Retinal pigment epithelial cell (primary cell): ENCODE results near the gene DHRS1.

Source experiments
- DNase-seq: peaks from one replicate; pipeline ENCODE4 v3.0.0-alpha.2; 2010; ENCODE audit warnings: low read depth
- H3K4me3 ChIP-seq: 2 replicates; pipeline ENCODE4 v1.5.1; 2011; ENCODE audit warnings: mild to moderate bottlenecking, low read length, control low read depth, moderate library complexity
- CTCF ChIP-seq: conservative IDR thresholded peaks from 2 replicates; pipeline ENCODE4 v1.5.1; 2011; ENCODE audit warnings: low read depth, low read length, control low read depth, inconsistent platforms

The DHRS1 gene

GRCh38 chr14:24273422-24273998, 26.1 kb downstream of the DHRS1 start:
- DNase-seq, result no peak
- H3K4me3 ChIP-seq, result no peak overlapping the region
- peak; percentile 49 for TF ChIP-seq CTCF

- no peak for DNase-seq
- TF ChIP-seq CTCF, result no peak
- no peak overlapping the region for H3K4me3 ChIP-seq
Observed at GRCh38 chr14:24272467-24272866, 27.1 kb downstream of the DHRS1 start.

GRCh38 chr14:24271834-24272263, 27.7 kb downstream of the DHRS1 start:
- no peak for TF ChIP-seq CTCF
- DNase-seq, result no peak
- peak overlapping the region; percentile 86 for H3K4me3 ChIP-seq

- TF ChIP-seq CTCF, result peak; percentile 66
- H3K4me3 ChIP-seq, result peak within 1 kb of the TSS; percentile 86
- no peak for DNase-seq
Observed at GRCh38 chr14:24271134-24271833, 28.3 kb downstream of the DHRS1 start, which contains the start of gene RABGGTA. RABGGTA (minus strand) TSS chr14:24271597; CDS start chr14:24271115, 482 bp downstream.

GRCh38 chr14:24270537-24271133, 28.9 kb downstream of the DHRS1 start:
- peak overlapping the region; percentile 86 for H3K4me3 ChIP-seq
- DNase-seq, result no peak
- no peak for TF ChIP-seq CTCF

- DNase-seq, result no peak
- no peak for TF ChIP-seq CTCF
- H3K4me3 ChIP-seq, result no peak overlapping the region
Observed at GRCh38 chr14:24269910-24270536, 29.6 kb downstream of the DHRS1 start.

- H3K4me3 ChIP-seq, result no peak overlapping the region
- no peak for DNase-seq
- TF ChIP-seq CTCF, result no peak
Observed at GRCh38 chr14:24269368-24269767, 30.2 kb downstream of the DHRS1 start.
